ENCODE measurements around the gene TERT. TPM values are rescaled to one million over a fixed set of nuclear protein-coding genes. Genes with fewer than 3 reads are reported as not detected.

The TERT gene
- total and polyA plus RNA-seq, 10 of the 15 experiments (the other 5 are each of a cell fraction or from before 2014, with no cell fraction given): 0.08 to 21.5 (median 5.0) TPM

GRCh38 chr5:1220831-1221230, 74.0 kb downstream of the TERT start:
- no peak overlapping the region for H2AFZ ChIP-seq (ENCODE audit: control insufficient read depth, low read depth, low read length)
- intact Hi-C loops (cut with micrococcal nuclease; ENCODE audit: unreplicated experiment) (no loop called here), in situ Hi-C loops (cut with MboI) (no loop called here)
- no peak for DNase-seq (ENCODE audit: low read depth, low spot score)
- H3K9ac ChIP-seq (ENCODE audit: control insufficient read depth, insufficient read depth, low read length): no peak overlapping the region
- no peaks in the 10 kb centered on the region; a peak in 1 of 4 replicates for H3K27me3 ChIP-seq (replicated peaks in 1 of 2; ENCODE audit: control insufficient read depth in 2 of 2, insufficient read depth in 2 of 2, low read length in 1 of 2)
- no peaks in the 10 kb centered on the region; the same call in 2 of the 3 replicates for H3K9me3 ChIP-seq (replicated peaks; ENCODE audit: control insufficient read depth, insufficient read depth, low read length)
- 57% methylated on average over 14 of the region's 19 CpGs for WGBS (ENCODE audit: insufficient coverage, insufficient replicate concordance, low lambda C conversion rate, missing lambda C conversion rate)
- no peak overlapping the region for H3K4me3 ChIP-seq
- RAD21 ChIA-PET (ENCODE audit: unreplicated experiment): no interaction called here
- FAIRE-seq: no peak
- POLR2A ChIA-PET: no interaction called here
- H3K36me3 ChIP-seq (ENCODE audit: control insufficient read depth in 2 of 2, insufficient read depth in 2 of 2, low read length in 1 of 2): no peaks in the 10 kb centered on the region
- no peak overlapping the region for H3K27ac ChIP-seq (ENCODE audit: control insufficient read depth, insufficient read depth)
- no peak for ATAC-seq
- CTCF ChIA-PET: interaction anchor here (0.8 kb wide), 1 partner anchor 12 kb away, joined by 3 read pairs; no protein-coding TSS in a partner anchor
- H4K20me1 ChIP-seq (ENCODE audit: control insufficient read depth, insufficient read depth): no peaks in the 10 kb centered on the region
- no peaks in the 10 kb centered on the region for H3K4me1 ChIP-seq (ENCODE audit: control insufficient read depth, insufficient read depth, low read length)
- H3K79me2 ChIP-seq (ENCODE audit: control insufficient read depth, insufficient read depth, low read length): no peaks in the 10 kb centered on the region
- no TSS peak for BruUV-seq (replicated peaks)
- no peak overlapping the region for H3K4me2 ChIP-seq (ENCODE audit: control insufficient read depth, insufficient read depth)
- SMC1A ChIA-PET (ENCODE audit: uncharacterized antibody, unreplicated experiment): no interaction called here
- TF ChIP-seq KAT2A (conservative IDR thresholded peaks at IDR 0.05; ENCODE audit: control insufficient read depth, low read depth, low read length) (no peak), IRF5 (IDR thresholded peaks at IDR 0.05; ENCODE audit: borderline replicate concordance) (no peak), BACH1 (IDR thresholded peaks at IDR 0.05; ENCODE audit: borderline replicate concordance) (no peak), POLR2AphosphoS2 (IDR thresholded peaks at IDR 0.05; ENCODE audit: low read depth, low read length) (no peak), PKNOX1 (IDR thresholded peaks at IDR 0.05) (no peak), RELA (IDR thresholded peaks at IDR 0.05; ENCODE audit: borderline replicate concordance, partially characterized antibody) (no peak), EED (IDR thresholded peaks at IDR 0.05; ENCODE audit: low read depth) (no peak), MLLT1 (IDR thresholded peaks at IDR 0.05) (no peak), BHLHE40 (IDR thresholded peaks at IDR 0.05; ENCODE audit: borderline replicate concordance in 1 of 2, low read depth in 2 of 2, low read length in 1 of 2) (no peak), YY1 (IDR thresholded peaks at IDR 0.05; ENCODE audit: low read depth, low read length) (no peak), E4F1 (IDR thresholded peaks at IDR 0.05; ENCODE audit: borderline replicate concordance, partially characterized antibody) (no peak), BCLAF1 (IDR thresholded peaks at IDR 0.05) (no peak), SMARCA5 (IDR thresholded peaks at IDR 0.05) (no peak), ASH2L (IDR thresholded peaks at IDR 0.05; ENCODE audit: borderline replicate concordance, low read depth) (no peak)
